Activated CD4-positive, CD25-positive, alpha-beta regulatory T cell (primary cell): ENCODE measurements around the gene RBMS3.
"Not testable (repeated sequence)": the region's sequence is repeated elsewhere in the genome, so short reads cannot be mapped to it uniquely, and the experiment has no call there.

ENCODE experiments used
- DNase-seq, 4 experiments: peaks; one replicate each; lab custom pipeline; 2025; lab: John Stamatoyannopoulos, UW

Gene RBMS3

GRCh38 chr3:29385046-29385830, 104.4 kb downstream of the RBMS3 start:
- DNase-seq: no peak

- DNase-seq: no peak
Measured at GRCh38 chr3:29389362-29389761, 108.5 kb downstream of the RBMS3 start.

GRCh38 chr3:29392625-29393388, 111.9 kb downstream of the RBMS3 start:
- DNase-seq: no peak

GRCh38 chr3:29393946-29394345, 113.1 kb downstream of the RBMS3 start:
- DNase-seq: not testable (repeated sequence)

- no peak for DNase-seq
Measured at GRCh38 chr3:29397406-29397805, 116.5 kb downstream of the RBMS3 start.

- no peak for DNase-seq
Measured at GRCh38 chr3:29398787-29399186, 117.9 kb downstream of the RBMS3 start.

- no peak for DNase-seq
Measured at GRCh38 chr3:29406291-29406832, 125.5 kb downstream of the RBMS3 start.

GRCh38 chr3:29408676-29409075, 127.8 kb downstream of the RBMS3 start:
- no peak for DNase-seq

- no peak for DNase-seq
Measured at GRCh38 chr3:29409409-29409808, 128.5 kb downstream of the RBMS3 start.

GRCh38 chr3:29410220-29410619, 129.3 kb downstream of the RBMS3 start:
- DNase-seq: no peak

- no peak for DNase-seq
Measured at GRCh38 chr3:29410660-29411405, 130.0 kb downstream of the RBMS3 start.

- no peak for DNase-seq
Measured at GRCh38 chr3:29412110-29412509, 131.2 kb downstream of the RBMS3 start.

GRCh38 chr3:29414468-29415224, 133.8 kb downstream of the RBMS3 start:
- no peak for DNase-seq

GRCh38 chr3:29415482-29416223, 134.8 kb downstream of the RBMS3 start:
- DNase-seq: no peak

GRCh38 chr3:29416514-29416913, 135.6 kb downstream of the RBMS3 start:
- no peak for DNase-seq

GRCh38 chr3:29420106-29420505, 139.2 kb downstream of the RBMS3 start:
- DNase-seq: no peak

GRCh38 chr3:29426302-29427226, 145.7 kb downstream of the RBMS3 start:
- DNase-seq: no peak

GRCh38 chr3:29427266-29428103, 146.6 kb downstream of the RBMS3 start:
- no peak for DNase-seq
